Neural cell (in vitro differentiated cells): ENCODE results near the gene PLCD1. TPM values are rescaled to one million over a fixed set of nuclear protein-coding genes. Genes with fewer than 3 reads are reported as not detected.
"Not testable (repeated sequence)": the region's sequence is repeated elsewhere in the genome, so short reads cannot be mapped to it uniquely, and the experiment has no call there.

Experiments
- H2AFZ ChIP-seq: fragments of 200-600, 300-800 bp; sonication (generic), shearing (Covaris generic); 2 replicates; pipeline ENCODE4 v1.6.0; 2014; ENCODE audit warnings: low read depth, mild to moderate bottlenecking, antibody characterized with exemption, low read length, moderate library complexity
- H3F3A ChIP-seq: fragments of 200-600 bp; shearing (Covaris generic); 2 replicates; pipeline ENCODE4 v1.6.1; 2016; ENCODE audit warnings: mild to moderate bottlenecking, moderate library complexity, mixed read lengths, antibody characterized with exemption, low read length; ENCODE audit not compliant: insufficient read depth, poor library complexity, severe bottlenecking
- H3K27ac ChIP-seq: fragments of 200-600, 300-800 bp; sonication (generic), shearing (Covaris generic); 2 replicates; pipeline ENCODE4 v1.5.1; 2014; ENCODE audit warnings: mild to moderate bottlenecking, low read length, moderate library complexity
- H3K27me3 ChIP-seq: fragments of 300-800, 200-600 bp; sonication (generic), shearing (Covaris generic); 2 replicates; pipeline ENCODE4 v1.6.0; 2014; ENCODE audit warnings: mild to moderate bottlenecking, low read depth, low read length, moderate library complexity; ENCODE audit not compliant: insufficient read depth
- H3K36me3 ChIP-seq: fragments of 300-800, 200-600 bp; sonication (generic), shearing (Covaris generic); 2 replicates; pipeline ENCODE4 v1.5.1; 2014; ENCODE audit warnings: mild to moderate bottlenecking, antibody characterized with exemption, low read length, moderate library complexity; ENCODE audit not compliant: insufficient read depth
- H3K4me2 ChIP-seq: fragments of 300-800, 200-600 bp; sonication (generic), shearing (Covaris generic); 2 replicates; pipeline ENCODE4 v1.6.0; 2014; ENCODE audit warnings: mild to moderate bottlenecking, low read length
- H3K4me3 ChIP-seq: fragments of 300-800, 200-600 bp; sonication (generic), shearing (Covaris generic); 2 replicates; pipeline ENCODE4 v1.5.1; 2014; ENCODE audit warnings: mild to moderate bottlenecking, low read length, moderate library complexity
- H3K79me2 ChIP-seq: fragments of 200-600 bp; shearing (Covaris generic); replicated peaks from 2 replicates; pipeline ENCODE4 v1.6.0; 2014; ENCODE audit warnings: mild to moderate bottlenecking, low read length, moderate library complexity; ENCODE audit not compliant: insufficient read depth
- H3K9ac ChIP-seq: fragments of 300-800, 200-600 bp; sonication (generic), shearing (Covaris generic); 2 replicates; pipeline ENCODE4 v1.6.1; 2016; ENCODE audit warnings: mild to moderate bottlenecking, low read length, mixed read lengths
- H3K9me2 ChIP-seq: fragments of 200-600 bp; shearing (Covaris generic); 2 replicates; pipeline ENCODE4 v1.6.1; 2016; ENCODE audit warnings: mild to moderate bottlenecking, low read length, mixed read lengths; ENCODE audit not compliant: insufficient read depth
- H3K9me3 ChIP-seq: fragments of 200-600, 300-800 bp; sonication (generic), shearing (Covaris generic); 2 replicates; pipeline ENCODE4 v1.6.1; 2016; ENCODE audit warnings: mild to moderate bottlenecking, mixed run types, low read length, moderate library complexity, mixed read lengths
- H4K20me1 ChIP-seq: fragments of 200-600 bp; shearing (Covaris generic); 2 replicates; pipeline ENCODE4 v1.6.1; 2016; ENCODE audit warnings: mild to moderate bottlenecking, mixed run types; ENCODE audit not compliant: insufficient read depth
- CTCF ChIP-seq: fragments of 450-650 bp; IDR thresholded peaks from 2 replicates; pipeline ENCODE4 v1.5.1; 2014; ENCODE audit warnings: antibody characterized with exemption, mild to moderate bottlenecking, moderate library complexity; ENCODE audit not compliant: poor library complexity, severe bottlenecking
- EP300 ChIP-seq: fragments of 450-650 bp; conservative IDR thresholded peaks from 2 replicates; pipeline ENCODE4 v1.6.1; 2014; ENCODE audit warnings: antibody characterized with exemption, mild to moderate bottlenecking, moderate library complexity; ENCODE audit not compliant: poor library complexity, severe bottlenecking
- EZH2 ChIP-seq: fragments of 200-600, 300-800 bp; shearing (Covaris generic), sonication (generic); IDR thresholded peaks from 2 replicates; pipeline ENCODE4 v1.6.1; 2014; ENCODE audit warnings: antibody characterized with exemption, low read length, borderline replicate concordance, mild to moderate bottlenecking; ENCODE audit not compliant: insufficient read depth, poor library complexity, severe bottlenecking
- MXI1 ChIP-seq: fragments of 450-650 bp; conservative IDR thresholded peaks from 2 replicates; pipeline ENCODE4 v1.6.1; 2014; ENCODE audit warnings: antibody characterized with exemption, mild to moderate bottlenecking; ENCODE audit not compliant: poor library complexity, severe bottlenecking
- POLR2AphosphoS5 ChIP-seq: IDR thresholded peaks from 2 replicates; pipeline ENCODE4 v1.6.1; 2012
- RAD21 ChIP-seq: fragments of 450-650 bp; conservative IDR thresholded peaks from 2 replicates; pipeline ENCODE4 v1.6.1; 2014; ENCODE audit warnings: antibody characterized with exemption, mild to moderate bottlenecking, moderate library complexity
- REST ChIP-seq: IDR thresholded peaks from 2 replicates; pipeline ENCODE4 v1.6.1; 2012; ENCODE audit warnings: borderline replicate concordance
- SMC3 ChIP-seq: fragments of 450-650 bp; conservative IDR thresholded peaks from 2 replicates; pipeline ENCODE4 v1.6.1; 2014; ENCODE audit warnings: antibody characterized with exemption, mild to moderate bottlenecking, moderate library complexity; ENCODE audit not compliant: poor library complexity
- TAF1 ChIP-seq: IDR thresholded peaks from 2 replicates; pipeline ENCODE4 v1.6.1; 2012; ENCODE audit warnings: low read depth
- polyA plus RNA-seq: library from polyadenylated mRNA; depleted of rRNA; stranded (reverse); fragments of >200 nt; gene quantifications from 2 replicates; pipeline ENCODE4 v1.2.3, GENCODE V29; 2014

The PLCD1 gene
- polyA plus RNA-seq, 1 donor from 2014 or later = 4.6 TPM

DNA sequence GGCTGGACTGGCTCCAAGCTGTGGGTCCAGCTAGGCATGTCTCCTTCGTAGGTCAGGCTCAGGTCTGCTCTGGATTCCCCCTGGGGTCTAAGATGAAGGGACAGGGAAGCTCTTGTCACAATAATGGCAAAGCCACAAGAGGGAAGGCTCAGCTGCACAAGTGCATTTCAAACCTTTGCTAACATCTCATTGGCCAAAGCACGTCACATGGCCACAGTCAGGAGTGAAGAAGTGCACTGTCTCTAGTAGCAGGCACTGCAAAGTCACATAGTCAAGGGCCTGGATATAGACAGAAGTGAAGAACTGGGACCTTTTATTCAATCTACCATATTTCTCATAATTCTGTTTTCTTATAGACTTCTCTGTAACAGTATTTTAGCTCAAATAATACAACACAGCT, 29.7 kb upstream of the PLCD1 start:
- Histone ChIP-seq H3K4me3 (no peak overlapping the region), H3K4me2 (no peak overlapping the region), H2AFZ (no peak overlapping the region), H3K27ac (no peak overlapping the region), H3K79me2 (no peaks in the 10 kb centered on the region), H3K9me3 (no peaks in the 10 kb centered on the region), H3K27me3 (no peaks in the 10 kb centered on the region), H3K36me3 (no peaks in the 10 kb centered on the region), H3K9me2 (no peaks in the 10 kb centered on the region), H4K20me1 (no peaks in the 10 kb centered on the region), H3F3A (no peaks in the 10 kb centered on the region), H3K9ac (no peak overlapping the region)
- TF ChIP-seq POLR2AphosphoS5 = no peak
- TF ChIP-seq EZH2 = no peak
- TF ChIP-seq RAD21 = no peak
- no peak for TF ChIP-seq MXI1
- no peak for TF ChIP-seq SMC3
- no peak for TF ChIP-seq CTCF
- TF ChIP-seq TAF1 = no peak
- no peak for TF ChIP-seq EP300
- TF ChIP-seq REST = no peak

- Histone ChIP-seq H3K9ac (no peak overlapping the region), H4K20me1 (no peaks in the 10 kb centered on the region), H3K4me3 (no peak overlapping the region), H3K9me2 (no peaks in the 10 kb centered on the region), H3K79me2 (no peaks in the 10 kb centered on the region), H2AFZ (no peak overlapping the region), H3K27ac (no peak overlapping the region), H3K36me3 (no peaks in the 10 kb centered on the region), H3F3A (no peaks in the 10 kb centered on the region), H3K9me3 (no peaks in the 10 kb centered on the region), H3K27me3 (no peaks in the 10 kb centered on the region), H3K4me2 (no peak overlapping the region)
- no peak for TF ChIP-seq EP300
- no peak for TF ChIP-seq SMC3
- no peak for TF ChIP-seq POLR2AphosphoS5
- no peak for TF ChIP-seq REST
- TF ChIP-seq CTCF = no peak
These were observed 25.1 kb upstream of the PLCD1 start for GRCh38 chr3:38054499-38055001.

- H3K36me3 ChIP-seq, H3K9me3 ChIP-seq, H4K20me1 ChIP-seq, H3K27me3 ChIP-seq, H3K4me2 ChIP-seq, H3K79me2 ChIP-seq, H2AFZ ChIP-seq, H3F3A ChIP-seq, H3K9me2 ChIP-seq, H3K9ac ChIP-seq, H3K4me3 ChIP-seq, H3K27ac ChIP-seq: not testable (repeated sequence)
These were observed 24.5 kb upstream of the PLCD1 start for GRCh38 chr3:38053813-38054498.
